GM21576 (cell line): ENCODE measurements around the gene KCNN4.

Experiments used
- ATAC-seq: cut with Tn5 transposase; IDR thresholded peaks from one replicate; pipeline ENCODE4 v1.9.1; 2021; ENCODE audit warnings: mild to moderate bottlenecking, moderate library complexity; ENCODE audit not compliant: unreplicated experiment

KCNN4 gene

GRCh38 chr19:43721469-43722048 is 59.2 kb downstream of the KCNN4 start:
- ATAC-seq, result no peak

GRCh38 chr19:43720936-43721335 is 59.8 kb downstream of the KCNN4 start:
- ATAC-seq, result no peak

- ATAC-seq, result no peak
Observed at GRCh38 chr19:43719918-43720317, 60.9 kb downstream of the KCNN4 start.

- ATAC-seq, result no peak
Observed at GRCh38 chr19:43719378-43719868, 61.4 kb downstream of the KCNN4 start.

GRCh38 chr19:43718627-43719377 is 62.0 kb downstream of the KCNN4 start:
- ATAC-seq, result no peak
